Stimulated activated CD4-positive, alpha-beta T cell treated with anti-CD3 and anti-CD28 coated beads, Interleukin-4, amount 100 ng/mL, for 48 hours (primary cell): ENCODE measurements around the gene LIMCH1.

ENCODE experiments used
- DNase-seq, 2 donors: peaks; one replicate each; pipeline ENCODE4 v3.0.0-alpha.2; 2020; ENCODE audit warnings: low read depth in 2 of 2

The LIMCH1 gene

GRCh38 chr4:41561244-41561643 is 23.3 kb downstream of the LIMCH1 start:
- no peak for DNase-seq

DNA sequence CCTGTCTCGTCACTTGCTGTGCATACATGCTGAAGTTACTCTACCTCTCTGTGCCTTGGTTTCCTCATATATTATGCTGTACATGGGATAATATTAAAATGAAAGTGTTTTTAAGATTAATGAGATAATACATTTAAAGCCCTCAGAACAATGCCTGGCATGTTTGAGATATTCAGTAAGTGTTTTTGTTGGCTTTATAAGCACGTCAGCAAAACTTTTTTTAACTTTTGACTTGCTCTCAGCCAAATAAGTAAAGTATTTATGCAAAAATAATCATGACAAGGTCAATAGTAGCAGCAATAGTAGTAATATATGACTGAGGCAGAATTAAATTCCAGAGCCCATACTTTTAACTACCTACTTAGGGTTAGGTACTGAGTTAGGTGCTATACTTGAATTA is 29.2 kb downstream of the LIMCH1 start:
- no peak for DNase-seq

- DNase-seq = no peak
Measured at GRCh38 chr4:41568363-41568762, 30.4 kb downstream of the LIMCH1 start.

- DNase-seq = no peak
Measured at GRCh38 chr4:41569961-41570360, 32.0 kb downstream of the LIMCH1 start.

DNA sequence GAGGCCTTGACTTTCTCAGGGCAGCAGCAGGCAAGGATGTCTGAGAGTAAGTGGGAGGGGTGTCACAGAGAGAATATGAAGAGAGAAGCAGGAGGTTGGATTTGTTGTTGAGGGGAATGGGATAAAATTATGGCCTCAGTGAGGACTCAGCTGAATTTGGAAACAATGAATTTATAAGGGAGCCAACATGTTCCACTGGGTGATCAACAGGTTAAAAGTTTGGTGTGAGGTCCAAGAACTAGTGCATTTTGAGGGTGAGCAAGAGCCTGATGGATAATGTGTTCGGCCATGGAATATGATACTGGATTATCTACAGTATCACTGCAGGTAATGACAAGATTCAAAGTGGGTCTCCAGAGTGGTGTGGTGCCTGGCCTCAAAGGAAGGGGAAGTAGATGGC is 33.5 kb downstream of the LIMCH1 start:
- DNase-seq = no peak

- no peak for DNase-seq
Measured at GRCh38 chr4:41572516-41572915, 34.6 kb downstream of the LIMCH1 start.

GRCh38 chr4:41572956-41573355 is 35.0 kb downstream of the LIMCH1 start:
- DNase-seq = no peak

DNA sequence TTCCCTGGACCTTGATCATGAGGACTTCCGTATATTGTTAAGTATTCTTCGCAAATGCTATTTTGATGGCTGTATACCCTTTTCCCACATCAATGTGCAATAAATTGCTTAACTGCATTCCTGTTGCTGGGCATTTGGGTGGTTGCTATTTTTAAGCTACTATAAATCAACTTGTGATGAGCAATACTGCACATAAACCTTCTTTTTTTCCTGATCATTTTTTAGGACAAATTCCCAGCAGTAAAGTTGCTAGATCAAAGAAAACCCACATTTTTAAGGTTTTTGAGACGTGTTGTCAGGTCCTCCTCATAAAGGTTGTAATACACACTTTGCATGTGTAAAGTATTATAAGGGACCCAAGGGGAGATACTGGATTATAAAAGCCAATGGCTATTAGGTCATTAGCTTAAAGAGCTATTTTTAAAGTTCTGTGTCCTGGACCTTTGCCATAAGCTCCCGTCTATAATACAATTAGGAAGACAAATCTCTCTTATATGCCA is 35.6 kb downstream of the LIMCH1 start:
- DNase-seq = no peak

GRCh38 chr4:41575207-41575606 is 37.2 kb downstream of the LIMCH1 start:
- no peak for DNase-seq

DNA sequence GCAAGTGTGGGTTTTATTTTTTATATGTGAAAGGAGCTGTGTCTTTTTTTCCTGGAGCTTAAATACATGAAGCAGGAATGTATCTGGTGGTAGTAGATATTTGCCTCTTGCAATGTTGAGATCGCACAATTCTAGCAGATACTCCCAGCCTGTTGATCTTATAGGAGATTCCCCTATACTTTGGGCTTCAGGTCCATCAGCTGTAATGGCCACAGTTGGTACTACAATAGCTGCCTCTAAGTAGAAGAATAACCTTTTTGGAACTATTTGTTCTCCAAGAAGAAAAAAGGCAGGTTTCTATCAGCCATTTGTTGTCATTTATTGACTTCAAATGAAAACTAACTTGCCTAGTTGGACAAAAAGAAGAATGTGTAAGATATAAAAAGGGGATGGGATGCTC is 37.7 kb downstream of the LIMCH1 start:
- no peak for DNase-seq

GRCh38 chr4:41579043-41579442 is 41.1 kb downstream of the LIMCH1 start:
- no peak for DNase-seq

GRCh38 chr4:41579526-41579925 is 41.6 kb downstream of the LIMCH1 start:
- DNase-seq = no peak

- no peak for DNase-seq
Measured at GRCh38 chr4:41580007-41580406, 42.0 kb downstream of the LIMCH1 start.

DNA sequence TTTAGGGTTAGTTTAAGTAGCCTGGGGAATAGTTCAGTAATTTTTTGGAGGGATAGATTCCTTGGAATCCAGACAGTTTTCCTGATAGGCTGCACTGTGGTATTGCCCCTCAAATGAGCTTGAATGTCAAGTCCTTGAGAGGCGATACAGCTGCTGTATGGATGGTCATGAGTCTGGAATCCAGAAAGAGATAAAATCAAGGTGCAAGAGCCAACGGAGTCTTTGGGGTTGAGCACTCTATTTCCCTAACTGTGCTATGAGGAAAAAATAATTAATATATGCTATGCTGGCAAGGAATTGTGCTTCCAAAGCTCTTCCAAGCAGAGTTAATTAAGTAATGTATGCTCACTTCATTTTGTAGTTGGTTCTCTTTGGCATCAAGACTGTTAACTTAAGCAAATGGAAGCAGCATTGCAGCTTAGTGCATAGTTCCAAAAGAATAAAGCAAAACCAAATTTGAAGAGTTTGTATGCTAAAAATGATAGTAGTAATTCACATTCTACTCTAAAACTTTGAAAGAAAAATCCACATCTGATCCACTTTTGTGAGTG is 48.8 kb downstream of the LIMCH1 start:
- no peak for DNase-seq

GRCh38 chr4:41587286-41587685 is 49.3 kb downstream of the LIMCH1 start:
- no peak for DNase-seq

DNA sequence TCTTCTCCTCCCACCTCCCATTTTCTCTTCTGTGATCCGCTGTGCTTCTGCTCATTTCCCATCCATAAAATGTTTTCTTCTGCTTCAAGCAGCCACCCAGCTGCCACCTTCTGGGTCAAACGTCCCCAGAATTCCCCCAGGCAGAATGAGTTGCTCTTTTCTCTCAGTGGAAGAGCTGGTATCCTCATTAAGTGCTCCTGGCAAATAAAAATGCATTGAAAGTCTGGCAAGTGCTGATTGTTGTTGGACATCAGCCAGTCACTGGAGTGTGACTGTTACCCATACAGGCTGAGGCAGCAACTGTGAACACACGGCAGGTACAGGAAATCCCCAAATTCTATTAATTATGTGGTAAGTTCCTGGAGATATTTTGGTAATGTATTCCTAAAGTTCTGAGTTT is 52.6 kb downstream of the LIMCH1 start:
- DNase-seq = no peak

DNA sequence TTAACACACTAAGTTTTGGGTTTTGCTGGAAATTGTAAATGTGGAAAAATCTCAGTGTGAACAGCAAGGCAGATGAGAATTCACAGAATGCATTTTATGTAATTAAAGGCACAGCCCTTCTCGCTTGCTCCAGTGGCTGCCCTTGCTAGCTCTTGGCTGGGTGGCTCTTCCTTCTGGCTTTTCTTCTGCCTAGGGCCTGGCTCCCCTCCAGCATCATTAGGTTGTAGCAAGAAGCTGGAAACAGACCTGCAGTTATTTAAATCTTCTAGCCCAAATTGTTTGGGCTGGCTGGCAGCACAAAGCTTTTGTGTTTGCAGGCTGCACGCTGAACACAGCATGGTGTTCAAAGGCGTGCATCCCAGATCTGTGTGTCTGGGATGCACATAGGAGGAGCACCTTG is 56.5 kb downstream of the LIMCH1 start:
- DNase-seq = no peak

DNA sequence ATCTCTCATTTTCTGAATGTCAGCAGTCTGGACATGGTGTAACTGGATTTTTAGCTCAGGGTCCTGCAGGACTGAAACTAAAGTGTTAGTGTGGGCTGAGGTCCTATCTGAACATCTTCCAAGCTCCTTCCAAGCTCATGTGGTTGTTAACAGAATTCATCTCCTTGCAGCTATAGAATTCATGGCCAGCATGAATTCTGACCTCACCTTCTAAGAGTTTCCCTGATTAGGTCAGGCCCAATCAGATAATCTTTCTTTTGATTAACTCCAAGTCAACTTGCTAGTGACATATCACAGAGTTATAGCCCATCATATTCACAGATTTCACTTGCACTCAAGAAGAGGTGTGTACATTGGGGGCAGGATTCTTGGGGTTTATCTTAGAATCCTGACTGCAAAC is 59.5 kb downstream of the LIMCH1 start:
- DNase-seq = no peak

DNA sequence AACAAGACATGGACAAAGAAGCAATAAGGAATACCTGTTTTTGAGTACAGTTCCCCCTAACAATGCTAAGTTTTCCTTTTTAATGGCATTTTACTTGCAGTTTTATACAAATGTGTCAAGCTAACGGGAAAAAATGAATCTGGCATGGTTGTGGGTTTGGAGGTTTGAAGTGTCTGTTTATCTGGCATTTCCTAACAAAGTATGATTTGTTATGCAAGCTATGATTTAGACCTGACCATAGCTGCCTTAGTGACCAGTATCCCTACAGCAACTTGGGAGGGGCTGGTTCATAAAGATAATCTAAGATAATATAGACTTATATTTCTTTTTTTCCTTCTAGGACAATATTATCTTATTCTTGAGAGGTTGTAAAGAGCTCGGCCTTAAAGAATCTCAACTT is 60.6 kb downstream of the LIMCH1 start:
- no peak for DNase-seq

DNA sequence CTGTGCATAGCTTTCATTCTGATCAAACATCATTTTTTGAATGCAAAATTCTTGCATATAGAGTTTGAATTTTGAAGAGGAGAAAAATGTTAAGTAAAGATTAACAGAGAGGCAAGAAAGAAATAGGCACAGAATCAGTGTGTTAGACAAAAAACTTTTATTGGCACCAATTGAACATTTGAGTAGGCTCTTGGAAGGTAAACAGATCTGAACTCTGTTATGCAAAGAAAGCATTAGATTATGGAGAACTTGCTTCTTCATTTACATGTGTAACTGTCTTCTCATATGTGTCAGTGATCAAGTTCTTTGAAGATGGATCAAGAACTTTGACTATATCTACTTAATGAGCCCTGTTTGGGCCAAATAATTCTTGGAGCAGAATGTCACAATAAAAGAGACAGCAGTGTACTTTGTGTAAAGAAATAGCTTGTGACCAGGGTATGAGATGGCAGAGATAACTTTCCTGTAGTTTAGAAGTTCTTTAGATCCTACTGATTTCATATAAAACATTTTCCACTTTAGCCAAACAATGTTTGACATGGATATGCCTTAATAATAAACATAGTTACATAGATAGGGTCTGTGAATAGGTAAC is 61.3 kb downstream of the LIMCH1 start:
- DNase-seq = no peak

DNA sequence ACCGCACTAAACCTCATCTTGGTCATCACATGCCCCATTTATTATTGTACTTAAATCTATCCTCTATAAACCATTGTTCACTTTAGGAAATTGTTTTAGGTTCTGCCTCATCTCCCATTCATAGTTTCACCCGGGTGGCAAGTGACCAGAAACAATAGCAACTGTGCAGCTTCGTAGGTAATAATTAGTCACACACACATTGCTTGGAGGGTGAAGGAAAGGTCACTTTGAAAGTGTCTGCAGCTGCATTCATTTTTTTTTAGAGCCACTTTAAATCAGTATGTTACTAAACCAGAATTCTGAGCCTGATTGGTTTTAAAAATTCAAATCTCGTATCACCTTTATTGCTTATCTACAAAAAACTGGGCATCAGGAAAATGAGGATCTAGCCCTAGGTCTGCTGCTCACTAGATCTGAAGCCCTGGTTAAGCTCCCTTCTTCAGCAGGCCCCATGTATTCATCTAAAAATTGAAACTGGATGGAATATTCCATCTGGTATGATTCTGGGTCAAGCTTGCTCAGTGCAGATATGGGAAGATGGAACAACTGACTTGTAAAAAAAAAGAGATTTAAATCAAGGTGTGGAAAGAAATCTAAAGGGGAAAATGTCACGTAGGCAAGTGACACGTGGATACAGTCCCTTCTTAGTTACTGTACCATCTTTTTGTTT is 62.4 kb downstream of the LIMCH1 start:
- no peak for DNase-seq

GRCh38 chr4:41601025-41601424 is 63.1 kb downstream of the LIMCH1 start:
- no peak for DNase-seq

GRCh38 chr4:41602113-41602512 is 64.2 kb downstream of the LIMCH1 start:
- no peak for DNase-seq
